GM10847 (cell line): ENCODE results near the gene CTU2.

Source experiments
- POLR2A ChIP-seq: IDR thresholded peaks from 2 replicates; pipeline ENCODE4 v1.6.1; 2011; ENCODE audit not compliant: insufficient read length; ENCODE audit errors: extremely low read depth

CTU2 gene

DNA sequence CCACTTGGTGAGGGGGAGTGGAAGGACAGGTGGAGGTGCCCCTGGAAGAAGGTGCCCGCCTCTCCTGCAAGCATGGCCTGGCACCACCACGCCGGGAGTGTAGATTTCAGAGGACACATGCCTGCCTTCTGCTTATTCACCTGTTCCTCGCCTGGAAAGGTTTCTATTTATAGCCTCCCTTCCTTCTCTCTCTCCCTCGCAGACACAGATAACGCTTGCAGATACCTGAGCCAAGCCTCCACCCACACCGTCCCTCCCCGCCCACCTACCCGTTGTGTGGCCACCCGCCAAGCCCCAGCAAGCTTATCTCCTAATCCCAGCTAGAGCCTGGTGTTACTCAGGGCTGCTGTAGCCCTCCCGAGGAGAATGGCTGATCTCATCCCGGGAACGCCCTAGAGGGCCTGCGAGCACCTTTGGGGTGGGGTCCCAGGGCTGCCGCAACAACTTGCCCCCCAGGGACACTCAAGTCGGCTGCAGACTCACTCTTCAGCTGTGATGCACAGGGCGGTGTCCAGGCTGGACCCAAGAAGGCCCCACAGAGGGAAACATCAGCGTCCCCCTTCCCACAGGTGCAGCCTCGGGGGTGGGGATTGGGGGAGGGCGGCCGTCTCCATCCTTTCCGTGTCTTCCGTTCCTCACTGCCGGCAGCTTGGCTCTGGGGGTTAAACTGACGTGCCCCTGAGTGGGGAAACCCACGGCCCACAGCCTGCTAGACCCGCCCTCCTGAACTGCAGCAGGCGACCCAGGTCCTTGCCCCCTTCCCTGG, 18.1 kb upstream of the CTU2 start:
- TF ChIP-seq POLR2A: no peak

DNA sequence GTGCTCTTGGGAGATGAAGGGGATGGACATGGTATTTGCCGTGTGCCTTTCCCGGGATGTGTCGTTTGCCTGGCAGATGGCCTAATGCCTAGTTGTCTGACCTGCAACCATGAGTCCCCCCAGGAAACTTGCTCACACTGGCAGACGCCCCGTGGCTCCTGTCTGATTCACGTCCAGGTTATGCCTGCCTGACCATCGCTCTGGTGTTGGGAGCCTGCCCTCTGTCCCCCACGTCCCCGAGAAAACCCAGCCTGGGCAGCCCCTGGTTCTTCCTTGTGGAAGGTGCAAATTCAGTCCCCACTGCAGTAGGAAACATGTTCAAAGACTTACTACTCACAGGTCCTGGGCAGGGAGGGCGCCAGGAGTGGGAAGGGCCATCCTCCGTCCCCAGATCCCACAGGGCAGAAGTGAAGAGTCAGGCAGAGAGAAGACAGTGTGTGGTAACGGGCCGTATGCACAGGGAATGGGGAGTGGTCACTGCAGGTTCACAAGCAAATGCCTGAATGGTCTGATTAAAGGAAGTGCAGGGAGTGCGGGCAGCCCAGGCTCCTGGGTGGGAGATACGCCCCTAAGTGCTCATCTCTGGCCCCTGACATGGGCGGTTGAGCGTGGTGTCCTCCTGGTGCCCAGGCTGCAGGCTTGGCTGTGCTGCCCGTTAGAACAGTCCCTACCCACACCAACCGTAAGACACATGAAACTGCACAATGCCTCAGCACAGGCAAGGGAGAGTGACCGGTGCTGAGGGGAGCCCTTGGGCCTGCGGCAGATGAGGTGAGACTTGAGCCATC, 15.8 kb upstream of the CTU2 start:
- TF ChIP-seq POLR2A: no peak

DNA sequence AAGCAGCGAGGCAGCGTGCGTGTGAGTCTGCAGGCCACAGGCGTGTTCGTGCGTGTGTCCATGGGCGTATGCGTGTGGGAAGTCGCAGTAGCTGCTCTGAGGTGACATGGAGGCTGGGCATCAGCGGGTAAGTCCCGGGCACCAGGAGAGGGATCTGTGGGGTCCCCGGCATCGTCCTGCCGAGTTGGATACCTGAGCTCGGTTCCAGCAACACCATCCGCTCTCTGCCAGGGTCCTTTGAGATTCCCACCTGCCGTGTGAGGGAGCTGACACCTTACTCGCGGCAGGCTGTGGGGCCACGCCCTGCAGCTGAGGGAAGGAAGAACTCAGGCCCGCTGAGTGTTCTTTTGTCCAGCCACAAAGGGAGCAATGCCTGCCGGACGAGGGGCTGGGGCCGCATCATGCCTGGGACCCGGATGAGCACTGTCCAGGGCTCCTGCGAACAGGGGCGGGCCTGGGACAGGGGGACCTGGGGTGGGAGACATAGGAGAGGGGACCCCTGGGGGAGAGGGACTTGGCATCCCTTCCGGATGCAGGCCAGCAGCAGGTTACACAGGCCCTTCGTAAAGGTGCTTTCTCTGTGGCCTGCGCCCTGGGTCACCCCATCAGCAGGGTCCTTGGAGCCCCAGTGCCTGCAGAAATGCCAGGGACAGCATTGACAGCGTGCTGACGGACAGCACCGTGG, 15.0 kb upstream of the CTU2 start:
- no peak for TF ChIP-seq POLR2A

DNA sequence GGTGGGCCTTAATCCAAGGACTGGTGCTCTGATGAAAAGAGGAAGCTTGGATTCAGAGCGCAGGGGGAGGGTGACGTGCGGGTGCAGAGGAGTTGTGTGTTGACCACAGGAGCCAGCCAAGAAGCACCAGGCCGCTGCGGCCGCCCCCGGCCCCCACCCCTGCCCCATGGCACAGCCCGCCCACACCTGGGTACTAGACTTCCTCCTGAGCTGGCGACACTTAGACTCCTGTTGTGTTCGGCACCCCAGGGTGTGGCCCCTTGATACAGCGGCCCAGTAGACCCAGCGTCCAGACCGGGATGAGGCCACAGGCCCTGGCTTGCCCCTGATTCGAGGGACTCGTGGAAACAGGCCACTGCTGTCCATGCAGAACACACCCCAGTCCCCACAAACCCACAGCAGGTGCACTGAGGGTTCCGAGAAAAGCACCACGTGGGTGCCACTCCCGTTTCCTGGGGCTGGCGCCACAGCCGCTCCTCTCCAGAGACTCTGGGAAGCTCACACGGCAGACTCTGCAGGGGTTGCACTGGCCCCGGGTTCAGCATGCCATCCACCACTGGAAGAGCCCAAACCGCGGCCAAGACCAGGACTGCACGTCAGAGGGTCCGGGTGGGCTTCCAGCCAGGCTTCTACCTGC, 14.3 kb upstream of the CTU2 start:
- no peak for TF ChIP-seq POLR2A

DNA sequence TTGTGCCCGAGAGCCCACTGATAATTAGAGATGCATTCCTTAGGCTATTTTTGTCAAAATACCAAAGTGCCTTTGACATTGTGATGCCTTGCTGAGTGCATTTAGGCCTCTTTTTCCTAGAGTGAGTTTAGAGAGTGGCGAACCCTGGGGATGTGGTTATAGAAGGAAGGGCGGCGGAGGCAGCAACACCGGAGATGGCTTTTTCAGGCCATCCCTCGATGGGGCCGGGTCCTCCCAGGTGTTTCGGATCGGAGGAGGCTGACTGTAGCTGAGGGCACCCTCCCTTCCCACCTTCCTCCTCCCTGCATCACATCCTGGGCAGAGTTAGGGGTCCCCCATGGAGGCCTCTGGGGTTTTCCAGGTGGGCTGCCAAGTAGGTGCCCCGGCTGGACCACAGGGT, 13.4 kb upstream of the CTU2 start:
- TF ChIP-seq POLR2A: no peak

DNA sequence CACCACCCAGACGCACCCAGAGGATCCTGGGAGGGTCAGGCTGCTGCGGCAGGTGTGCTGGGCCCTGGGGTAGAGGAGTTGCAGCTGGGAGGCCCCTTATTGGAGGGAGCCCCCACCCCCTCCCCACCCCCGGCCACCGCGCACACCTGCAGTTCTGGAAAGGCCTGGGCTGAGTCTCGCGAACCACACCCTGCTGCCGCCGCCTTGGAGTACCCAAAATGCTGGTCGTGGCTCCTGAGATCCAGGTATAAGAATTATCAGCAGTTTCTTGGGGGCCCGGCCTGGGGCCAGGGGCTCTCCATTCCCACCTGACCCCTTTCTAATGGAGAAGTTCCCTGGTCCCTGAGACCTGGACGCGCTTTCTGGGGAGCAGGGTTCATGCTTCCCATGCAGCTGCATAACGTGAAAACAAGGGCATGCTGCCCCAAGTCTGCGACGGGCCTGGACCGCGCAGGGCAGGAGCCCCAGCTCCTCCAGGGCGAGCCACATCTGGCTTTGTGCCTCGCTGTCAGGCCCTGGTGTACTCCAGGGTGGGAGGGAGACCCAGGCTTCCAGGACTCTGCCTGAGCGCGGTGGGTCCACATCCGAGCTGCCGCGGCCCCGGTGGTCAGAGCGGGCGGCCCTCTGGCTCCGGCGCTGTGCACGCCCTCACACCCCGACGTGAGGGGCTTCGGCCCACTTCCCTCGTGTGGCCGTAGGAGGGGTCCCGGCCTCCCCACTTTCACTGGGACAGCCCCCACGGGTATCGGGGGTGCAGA, 12.7 kb upstream of the CTU2 start:
- TF ChIP-seq POLR2A: no peak

DNA sequence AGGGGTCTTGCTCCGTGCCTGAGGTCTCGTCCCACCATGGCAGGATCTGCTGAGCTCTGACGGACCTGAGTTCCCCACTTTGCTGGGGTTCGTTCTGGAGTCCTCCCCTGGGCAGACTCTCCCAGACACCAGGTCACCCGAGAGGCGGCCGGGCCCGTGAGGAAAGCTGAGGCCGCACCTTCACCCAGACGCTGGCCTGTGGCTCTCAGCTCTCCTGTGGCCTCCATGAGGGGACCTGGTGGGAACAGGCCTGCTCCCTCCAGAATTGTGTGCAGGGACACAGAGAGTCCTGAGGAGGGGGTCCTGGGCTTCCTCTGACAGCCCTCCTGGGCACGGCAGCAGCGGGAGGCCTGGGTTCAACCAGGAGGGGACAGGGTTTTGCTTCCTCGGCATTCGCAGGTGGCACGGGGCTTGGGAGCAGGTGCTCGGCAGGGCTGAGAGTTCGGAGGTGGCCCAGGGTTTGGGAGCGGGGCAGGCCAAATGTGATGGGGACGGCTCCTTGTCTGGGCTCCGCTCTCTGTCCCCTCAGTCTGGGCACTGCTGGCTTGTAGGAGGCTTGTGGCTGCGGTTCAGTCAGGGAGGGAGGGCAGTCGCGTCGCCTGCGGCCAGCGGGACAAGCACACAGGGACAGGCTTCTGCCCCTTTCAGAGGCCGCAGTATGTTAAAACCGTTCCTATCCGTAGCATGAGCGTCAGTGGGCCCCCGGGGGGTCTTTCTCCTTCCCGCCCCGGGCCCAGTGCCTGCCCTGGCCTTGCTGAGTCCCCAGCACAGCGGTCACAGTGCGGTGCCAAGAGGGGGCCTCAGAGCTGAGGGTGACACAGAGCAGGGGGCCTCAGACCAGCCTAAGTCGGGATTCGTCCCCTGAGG, 11.8 kb upstream of the CTU2 start:
- TF ChIP-seq POLR2A: no peak

DNA sequence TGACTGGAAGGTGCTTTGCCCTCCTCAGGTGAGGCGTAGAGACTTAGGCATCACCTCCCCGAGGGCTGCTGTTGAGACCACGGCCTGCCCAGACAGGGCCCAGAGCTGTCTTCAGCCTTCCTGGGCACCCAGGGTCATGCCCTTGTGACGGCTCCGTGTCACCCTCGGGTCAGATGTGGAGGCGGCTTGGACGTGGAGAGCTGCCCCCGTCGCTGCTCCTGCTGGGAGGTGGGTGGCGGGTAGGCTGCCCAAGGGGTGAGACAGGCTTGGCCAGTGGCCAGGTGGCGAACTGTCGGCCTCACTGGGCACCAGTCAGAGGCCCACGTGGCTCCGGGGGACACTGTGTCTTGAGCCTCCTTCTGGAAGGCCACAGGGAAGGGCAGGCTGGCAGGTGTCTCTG, 11.1 kb upstream of the CTU2 start:
- TF ChIP-seq POLR2A: no peak

DNA sequence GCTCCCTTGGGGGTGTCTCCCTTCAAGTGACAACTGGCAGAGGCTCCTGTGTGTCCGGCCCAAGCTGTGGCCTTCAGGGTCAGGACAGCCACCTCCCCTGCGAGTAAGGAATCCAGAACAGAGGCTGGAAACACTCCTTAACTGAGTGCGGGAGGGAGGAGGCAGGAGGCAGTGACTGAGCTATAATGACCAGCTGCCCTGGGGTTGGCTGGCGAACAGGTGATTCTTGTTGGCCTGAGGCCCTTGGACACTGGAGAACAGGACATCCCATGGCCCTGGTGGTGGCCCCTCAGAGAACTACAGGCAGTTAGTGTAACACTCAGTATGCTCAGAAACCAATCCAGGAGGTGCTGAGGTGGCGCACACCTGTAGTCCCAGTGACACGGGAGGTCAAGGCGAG, 10.6 kb upstream of the CTU2 start:
- TF ChIP-seq POLR2A: no peak

DNA sequence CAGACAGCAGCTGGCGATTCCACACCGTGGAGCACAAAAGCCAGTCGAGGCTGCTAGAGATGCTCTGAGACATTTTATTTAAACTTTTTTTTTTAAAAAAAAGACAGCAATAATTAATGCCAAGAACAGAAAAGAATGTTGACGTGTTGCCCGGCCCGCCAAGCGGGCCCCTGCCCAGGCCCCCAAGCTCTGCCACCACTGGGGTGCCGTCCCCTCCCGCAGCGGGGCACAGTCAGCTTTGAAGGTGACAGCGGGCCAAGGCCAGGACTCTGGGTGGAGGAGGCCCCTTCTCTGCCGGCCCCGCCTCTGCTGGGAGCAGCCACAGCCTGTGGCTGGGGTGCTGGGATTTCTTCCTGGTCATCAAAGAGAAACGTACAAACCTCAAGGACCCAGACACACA, 9.9 kb upstream of the CTU2 start:
- no peak for TF ChIP-seq POLR2A

DNA sequence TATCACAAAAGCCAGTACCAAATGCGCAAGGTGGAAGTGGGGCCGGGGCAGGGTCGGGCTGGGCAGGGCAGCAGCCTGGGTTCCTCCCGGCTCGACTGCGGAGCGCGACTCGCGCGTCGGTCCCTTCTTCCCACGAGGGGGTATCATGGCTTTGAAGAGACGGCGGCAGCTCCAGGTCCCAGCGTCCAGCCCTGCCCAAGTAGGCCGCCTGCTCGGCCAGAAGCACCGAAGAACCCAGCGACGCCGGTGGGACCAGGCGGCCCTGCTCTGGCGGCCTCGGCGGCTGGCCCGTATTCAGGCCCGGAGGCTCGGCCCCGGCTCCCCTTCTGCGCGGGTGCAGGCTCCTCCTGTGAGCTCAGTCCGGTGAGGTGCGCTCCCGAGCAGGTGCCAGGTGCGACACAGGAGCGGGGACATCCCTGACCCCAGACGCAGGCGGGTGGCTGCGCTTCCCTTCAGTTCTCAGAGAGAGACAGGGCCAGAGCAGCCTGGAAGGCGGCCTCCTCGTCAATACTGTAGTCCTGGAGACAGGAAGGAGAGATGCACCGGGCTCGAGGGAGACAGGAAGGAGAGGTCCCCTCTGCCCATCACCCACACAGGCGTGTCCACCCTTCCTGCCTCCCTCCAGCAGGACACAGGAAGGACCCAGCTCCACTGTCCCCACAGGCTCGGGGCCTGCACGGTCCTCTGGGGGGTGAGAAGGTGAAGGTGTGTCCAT, 9.0 kb upstream of the CTU2 start:
- no peak for TF ChIP-seq POLR2A

DNA sequence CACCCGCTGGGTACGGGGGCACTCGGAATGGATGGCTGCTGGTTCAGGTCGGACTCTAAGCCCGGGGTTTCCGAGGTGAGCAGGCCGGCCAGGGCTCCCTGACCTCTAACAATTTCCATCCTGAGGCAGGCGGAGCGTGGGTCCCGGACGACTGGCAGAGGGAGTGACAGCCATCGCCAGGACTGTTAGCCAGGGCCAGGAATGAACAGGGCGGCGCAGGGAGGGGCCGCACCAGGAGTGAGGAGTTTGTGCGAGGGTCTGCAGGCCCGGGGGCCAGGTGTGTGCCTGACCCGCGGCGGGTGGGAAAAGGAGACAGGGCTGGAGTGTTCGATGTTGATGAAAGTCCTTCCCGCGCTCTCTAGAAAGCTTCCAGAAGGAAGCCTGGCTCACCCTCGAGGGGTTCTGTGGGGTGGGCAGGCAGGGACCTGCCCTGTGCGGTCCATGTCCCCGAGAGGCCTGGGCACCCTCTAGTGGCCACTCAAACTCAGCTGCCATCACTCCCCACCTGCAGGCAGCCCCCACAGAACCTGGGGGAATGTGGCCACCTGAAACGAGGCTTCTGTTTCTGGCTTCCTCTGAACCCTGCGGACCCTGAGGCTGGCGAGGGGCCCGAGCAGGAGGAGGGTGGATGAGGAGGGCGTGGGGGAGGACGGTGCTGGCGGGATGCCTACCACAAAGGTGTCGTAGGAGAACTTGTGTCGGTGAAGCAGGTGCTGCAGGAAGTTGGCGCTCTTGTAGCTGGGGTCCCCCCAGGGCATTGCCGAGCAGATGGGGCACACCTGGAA, 8.3 kb upstream of the CTU2 start:
- TF ChIP-seq POLR2A: no peak

DNA sequence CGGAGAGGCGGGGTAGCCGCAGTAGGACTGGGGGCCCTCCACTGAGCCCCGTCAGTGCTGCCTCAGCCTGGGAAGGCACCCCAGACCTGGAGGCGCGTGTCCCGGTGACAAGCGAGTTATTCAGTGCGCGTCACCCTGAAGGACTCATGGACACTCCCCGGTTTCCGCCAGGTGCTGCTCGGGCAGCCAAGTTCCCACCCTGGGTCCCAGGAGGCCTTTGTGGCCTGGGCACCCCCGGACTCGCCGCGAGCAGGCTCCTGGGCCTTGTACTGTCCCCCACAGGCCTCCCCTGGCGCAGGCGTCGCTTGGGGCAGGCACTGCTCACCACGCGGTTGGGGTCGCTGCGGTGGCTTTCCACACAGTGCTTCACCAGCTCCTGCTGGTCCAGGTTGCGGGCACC, 7.7 kb upstream of the CTU2 start:
- TF ChIP-seq POLR2A: no peak
